Choroid plexus epithelial cell (primary cell): ENCODE results near the gene REELD1.

Experiments used
- DNase-seq: peaks from one replicate; pipeline ENCODE4 v3.0.0-alpha.2; 2010; ENCODE audit warnings: low read depth
- H3K4me3 ChIP-seq: 2 replicates; pipeline ENCODE4 v1.5.1; 2011; ENCODE audit warnings: low read depth, mild to moderate bottlenecking, control low read depth, low read length, moderate library complexity
- CTCF ChIP-seq: conservative IDR thresholded peaks from 2 replicates; pipeline ENCODE4 v1.5.1; 2011; ENCODE audit warnings: low read depth, mild to moderate bottlenecking, control low read depth, inconsistent platforms, low read length, moderate library complexity

Gene REELD1

GRCh38 chr4:146260521-146260920, 46.2 kb downstream of the REELD1 start:
- no peak for DNase-seq
- no peak overlapping the region for H3K4me3 ChIP-seq
- no peak for TF ChIP-seq CTCF

- no peak for TF ChIP-seq CTCF
- DNase-seq, result no peak
- no peak overlapping the region for H3K4me3 ChIP-seq
Observed at GRCh38 chr4:146261041-146261440, 46.7 kb downstream of the REELD1 start.

GRCh38 chr4:146263793-146264192, 49.5 kb downstream of the REELD1 start:
- no peak overlapping the region for H3K4me3 ChIP-seq
- no peak for DNase-seq
- no peak for TF ChIP-seq CTCF

GRCh38 chr4:146265950-146266490, 51.7 kb downstream of the REELD1 start:
- no peak for TF ChIP-seq CTCF
- H3K4me3 ChIP-seq, result no peak overlapping the region
- DNase-seq, result no peak

GRCh38 chr4:146267826-146268225, 53.5 kb downstream of the REELD1 start:
- TF ChIP-seq CTCF, result no peak
- peak; percentile 21 for DNase-seq
- no peak overlapping the region for H3K4me3 ChIP-seq

GRCh38 chr4:146269228-146269653, 54.9 kb downstream of the REELD1 start:
- DNase-seq, result no peak
- no peak overlapping the region for H3K4me3 ChIP-seq
- no peak for TF ChIP-seq CTCF

GRCh38 chr4:146271466-146271865, 57.1 kb downstream of the REELD1 start:
- no peak overlapping the region for H3K4me3 ChIP-seq
- TF ChIP-seq CTCF, result no peak
- DNase-seq, result no peak
